GM18951 (cell line): ENCODE data around the gene BRD3OS.

Experiments
- POLR2A ChIP-seq: IDR thresholded peaks from 4 replicates; pipeline ENCODE4 v1.6.1; 2011; ENCODE audit warnings: mild to moderate bottlenecking; ENCODE audit not compliant: insufficient read length, insufficient read depth; ENCODE audit errors: extremely low read depth
- in situ Hi-C: fragments of 300-500 bp; cut with MboI; formaldehyde crosslinking; loops from one replicate; pipeline ENCODE4 v1.12.0; 2022; ENCODE audit warnings: low sequenced_read_pairs, mixed read lengths, inconsistent platforms; ENCODE audit not compliant: unreplicated experiment

Gene BRD3OS

GRCh38 chr9:134076644-134077043 is 51.4 kb downstream of the BRD3OS start:
- TF ChIP-seq POLR2A: no peak
- in situ Hi-C loops: no loop called here
